AG09319 (cell line): ENCODE data around the gene KIF26B.

Experiments used
- DNase-seq: peaks from one replicate; pipeline ENCODE4 v3.0.0-alpha.2; 2010; ENCODE audit warnings: low read depth; ENCODE audit errors: extremely low read depth
- TF ChIP-seq, protein P1 (sequence below): IDR thresholded peaks from 2 replicates; pipeline ENCODE4 v1.5.1; 2011; ENCODE audit warnings: low read depth, mild to moderate bottlenecking, inconsistent platforms, low read length, moderate library complexity

Gene KIF26B

DNA sequence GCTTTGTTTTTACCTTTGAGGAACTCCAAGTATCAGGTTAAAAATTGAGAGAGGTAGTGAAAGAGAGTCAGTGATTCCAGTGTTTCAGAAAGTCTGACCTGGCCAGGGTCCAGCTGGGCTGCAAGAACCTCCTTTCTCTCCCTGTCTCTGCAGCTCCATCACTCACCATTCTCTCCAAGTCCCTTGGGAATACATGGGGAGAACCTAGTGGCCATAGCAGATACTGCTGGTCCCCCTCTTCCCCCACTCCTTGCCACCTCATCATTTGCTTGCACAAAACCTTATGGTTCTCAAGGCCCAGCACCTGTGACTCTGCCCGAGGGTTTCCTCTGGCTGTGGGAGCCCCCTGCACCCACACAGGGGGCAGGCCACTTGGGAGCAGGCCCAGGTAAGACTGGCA lies 279.5 kb downstream of the KIF26B start:
- TF ChIP-seq, protein P1, sequence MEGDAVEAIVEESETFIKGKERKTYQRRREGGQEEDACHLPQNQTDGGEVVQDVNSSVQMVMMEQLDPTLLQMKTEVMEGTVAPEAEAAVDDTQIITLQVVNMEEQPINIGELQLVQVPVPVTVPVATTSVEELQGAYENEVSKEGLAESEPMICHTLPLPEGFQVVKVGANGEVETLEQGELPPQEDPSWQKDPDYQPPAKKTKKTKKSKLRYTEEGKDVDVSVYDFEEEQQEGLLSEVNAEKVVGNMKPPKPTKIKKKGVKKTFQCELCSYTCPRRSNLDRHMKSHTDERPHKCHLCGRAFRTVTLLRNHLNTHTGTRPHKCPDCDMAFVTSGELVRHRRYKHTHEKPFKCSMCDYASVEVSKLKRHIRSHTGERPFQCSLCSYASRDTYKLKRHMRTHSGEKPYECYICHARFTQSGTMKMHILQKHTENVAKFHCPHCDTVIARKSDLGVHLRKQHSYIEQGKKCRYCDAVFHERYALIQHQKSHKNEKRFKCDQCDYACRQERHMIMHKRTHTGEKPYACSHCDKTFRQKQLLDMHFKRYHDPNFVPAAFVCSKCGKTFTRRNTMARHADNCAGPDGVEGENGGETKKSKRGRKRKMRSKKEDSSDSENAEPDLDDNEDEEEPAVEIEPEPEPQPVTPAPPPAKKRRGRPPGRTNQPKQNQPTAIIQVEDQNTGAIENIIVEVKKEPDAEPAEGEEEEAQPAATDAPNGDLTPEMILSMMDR: no peak

DNA sequence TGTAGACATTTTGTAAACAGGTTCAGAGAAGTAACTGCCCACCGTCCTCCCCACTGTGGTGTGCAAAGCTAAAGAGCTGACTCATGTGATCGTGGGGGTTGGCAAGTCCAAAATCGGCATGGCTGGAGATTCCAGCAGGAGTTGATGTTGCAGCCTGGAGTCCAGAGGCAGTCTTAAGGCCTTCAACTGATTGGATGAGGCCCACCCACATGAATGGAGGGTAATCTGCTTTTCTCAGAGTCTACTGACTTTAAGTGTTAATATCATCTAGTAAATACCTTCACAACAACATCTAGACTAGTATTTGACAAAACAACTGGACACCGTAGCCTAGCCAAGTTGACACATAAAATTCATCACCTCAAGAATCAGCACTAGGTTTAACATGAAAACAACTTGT lies 281.6 kb downstream of the KIF26B start:
- TF ChIP-seq, protein P1: no peak
- DNase-seq: no peak

More for the DNA sequence above, 279.5 kb downstream of the KIF26B start:
- DNase-seq: no peak

DNA sequence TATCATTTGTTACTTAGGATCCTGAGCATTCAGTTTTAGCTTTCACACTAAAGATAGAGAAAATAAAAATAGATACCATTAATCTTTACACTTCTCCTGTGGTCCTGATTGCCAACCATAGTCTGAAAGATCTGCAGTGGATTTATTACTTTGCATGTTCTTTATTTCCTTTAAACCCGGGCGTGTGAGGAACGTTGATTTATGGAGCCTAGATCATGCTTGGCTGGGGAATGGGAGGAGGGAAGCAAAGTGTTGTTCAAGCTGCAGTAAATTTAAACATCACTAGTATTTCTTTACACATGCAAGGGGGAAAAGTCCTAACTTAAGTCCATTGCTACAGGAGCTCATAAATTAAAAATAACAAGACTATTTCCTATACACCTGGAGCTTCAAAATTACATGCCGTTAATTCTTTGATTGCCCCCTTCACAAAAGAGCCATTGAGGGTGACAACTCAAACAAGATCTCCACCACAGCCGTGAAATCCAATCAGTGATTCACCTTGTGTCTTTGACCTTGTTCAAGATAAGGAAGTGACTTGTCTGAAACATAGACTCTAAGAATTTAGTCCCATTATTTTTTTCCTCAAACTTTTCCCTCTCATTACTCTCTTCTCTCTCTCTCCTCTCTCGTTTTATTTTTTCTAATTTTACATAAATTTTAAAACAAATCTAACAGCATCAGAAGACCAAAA lies 282.7 kb downstream of the KIF26B start:
- DNase-seq: no peak
- TF ChIP-seq, protein P1: no peak

DNA sequence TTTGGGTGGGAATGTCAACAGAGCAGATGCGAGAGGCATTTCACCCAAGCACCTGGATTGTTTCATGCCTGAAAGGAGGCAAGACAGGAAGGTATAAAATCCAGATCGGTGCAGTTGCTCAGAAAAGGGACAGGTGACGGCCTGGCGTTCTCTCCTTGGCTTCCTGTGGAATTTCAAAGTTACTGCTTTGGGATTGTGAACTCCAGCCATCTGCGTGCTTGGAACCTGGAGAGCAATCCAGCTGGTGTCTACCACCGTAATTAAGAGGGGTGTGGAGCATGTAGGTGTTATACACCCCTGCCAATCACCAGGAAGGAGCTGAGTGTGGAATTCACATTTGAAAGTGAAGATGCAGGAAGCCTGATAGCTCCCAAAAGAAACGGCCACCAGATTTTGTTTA lies 286.1 kb downstream of the KIF26B start:
- TF ChIP-seq, protein P1: no peak
- DNase-seq: no peak

DNA sequence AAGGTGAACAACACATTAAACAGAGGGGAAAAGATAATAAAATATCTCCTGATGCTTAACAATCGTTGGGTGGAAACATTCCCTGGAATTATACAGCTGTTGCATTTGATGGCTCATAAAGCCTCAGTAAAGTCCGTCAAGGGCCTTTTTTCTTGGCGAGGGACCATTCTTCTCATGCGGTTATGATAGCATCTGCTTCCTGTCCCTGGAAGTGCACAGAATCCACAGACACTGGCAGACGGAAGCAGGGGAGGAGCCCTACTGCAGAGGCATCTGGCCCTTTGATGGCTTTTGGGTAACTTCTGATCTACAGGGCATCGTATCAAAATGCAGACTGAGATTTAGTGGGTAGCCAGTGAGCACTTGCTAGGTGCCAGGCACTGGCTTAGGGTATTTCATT lies 286.9 kb downstream of the KIF26B start:
- TF ChIP-seq, protein P1: no peak
- peak; percentile 4 for DNase-seq

DNA sequence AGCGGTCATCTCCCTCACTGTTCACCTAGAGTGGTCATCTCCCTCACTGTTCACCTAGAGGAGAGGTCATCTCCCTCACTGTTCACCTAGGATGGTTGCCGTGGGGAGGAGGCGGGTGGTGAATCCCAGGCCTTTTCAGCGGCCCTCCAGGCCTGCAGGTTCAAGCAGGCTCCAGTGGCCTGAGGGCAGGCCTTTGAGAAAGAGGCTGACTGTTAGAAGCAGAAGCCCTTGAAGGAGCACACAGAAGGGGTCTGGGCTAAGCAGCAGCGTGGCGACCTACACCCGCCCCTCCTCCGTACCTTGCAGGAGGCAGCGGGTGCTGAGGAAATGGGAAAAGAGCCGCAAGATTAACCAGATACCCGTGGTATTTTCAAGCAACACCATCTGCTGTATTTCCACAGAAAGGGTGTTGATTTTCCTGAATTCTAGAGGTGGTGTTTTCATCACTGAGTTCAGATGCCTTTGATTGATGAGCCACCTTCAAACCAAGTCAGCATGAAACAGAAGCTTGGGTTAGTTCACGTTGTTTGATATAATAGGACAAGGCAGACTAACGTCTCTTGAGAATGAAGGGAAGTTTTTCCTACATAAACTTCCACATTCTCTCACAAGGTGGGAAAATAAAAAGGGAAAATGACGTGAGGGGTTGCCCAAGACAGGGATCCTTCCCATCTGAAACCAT lies 289.5 kb downstream of the KIF26B start:
- TF ChIP-seq, protein P1: no peak
- DNase-seq: no peak

DNA sequence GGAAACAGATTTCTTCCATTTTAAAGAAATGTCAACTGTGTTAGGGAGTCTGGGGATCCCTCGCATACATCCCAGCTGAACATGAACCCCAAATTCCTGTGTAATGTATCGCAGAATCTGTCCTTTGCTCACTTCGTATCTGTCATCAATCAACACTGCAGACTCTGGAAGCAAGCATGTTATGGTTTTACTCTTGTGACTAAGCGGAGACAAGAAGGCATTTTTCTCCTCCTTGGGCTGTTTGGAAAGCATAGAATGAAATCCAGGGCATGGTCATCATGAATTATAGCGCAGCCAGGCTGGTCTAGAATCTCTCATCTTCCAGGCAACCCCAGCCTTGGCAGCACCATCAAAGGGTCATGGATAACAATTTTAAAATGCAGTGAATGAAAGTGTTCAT lies 290.2 kb downstream of the KIF26B start:
- TF ChIP-seq, protein P1: no peak
- DNase-seq: no peak
